GM12875 (cell line): ENCODE measurements around the gene PPARGC1A.

ENCODE experiments used
- H3K4me3 ChIP-seq: one replicate; pipeline ENCODE4 v1.5.1; 2011; ENCODE audit warnings: low read depth, low read length, control low read depth
- TF ChIP-seq, protein P1 (sequence below): IDR thresholded peaks from 2 replicates; pipeline ENCODE4 v1.5.1; 2011; ENCODE audit warnings: low read depth, mild to moderate bottlenecking, control low read depth, inconsistent platforms, low read length, moderate library complexity, borderline replicate concordance; ENCODE audit not compliant: insufficient read depth

PPARGC1A gene

DNA sequence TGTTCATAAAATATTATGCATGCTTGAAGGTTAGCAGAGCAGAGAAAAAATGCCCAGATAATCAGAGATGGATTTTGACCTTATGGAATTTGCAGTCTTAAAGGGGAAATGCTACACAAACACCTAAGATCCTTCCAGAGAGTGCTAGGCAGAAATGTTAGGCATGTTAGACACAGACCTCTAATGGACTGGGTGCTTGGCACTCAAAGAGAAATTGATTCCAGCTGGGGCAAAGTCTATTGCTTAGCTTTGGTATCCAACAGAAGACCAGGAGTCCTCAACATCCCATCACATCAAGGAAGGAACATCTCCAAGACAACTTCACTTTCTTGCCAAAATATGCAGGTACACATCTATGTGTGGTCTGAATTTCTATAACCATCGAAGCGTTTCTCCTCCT is 32.2 kb upstream of the PPARGC1A start:
- TF ChIP-seq, protein P1, sequence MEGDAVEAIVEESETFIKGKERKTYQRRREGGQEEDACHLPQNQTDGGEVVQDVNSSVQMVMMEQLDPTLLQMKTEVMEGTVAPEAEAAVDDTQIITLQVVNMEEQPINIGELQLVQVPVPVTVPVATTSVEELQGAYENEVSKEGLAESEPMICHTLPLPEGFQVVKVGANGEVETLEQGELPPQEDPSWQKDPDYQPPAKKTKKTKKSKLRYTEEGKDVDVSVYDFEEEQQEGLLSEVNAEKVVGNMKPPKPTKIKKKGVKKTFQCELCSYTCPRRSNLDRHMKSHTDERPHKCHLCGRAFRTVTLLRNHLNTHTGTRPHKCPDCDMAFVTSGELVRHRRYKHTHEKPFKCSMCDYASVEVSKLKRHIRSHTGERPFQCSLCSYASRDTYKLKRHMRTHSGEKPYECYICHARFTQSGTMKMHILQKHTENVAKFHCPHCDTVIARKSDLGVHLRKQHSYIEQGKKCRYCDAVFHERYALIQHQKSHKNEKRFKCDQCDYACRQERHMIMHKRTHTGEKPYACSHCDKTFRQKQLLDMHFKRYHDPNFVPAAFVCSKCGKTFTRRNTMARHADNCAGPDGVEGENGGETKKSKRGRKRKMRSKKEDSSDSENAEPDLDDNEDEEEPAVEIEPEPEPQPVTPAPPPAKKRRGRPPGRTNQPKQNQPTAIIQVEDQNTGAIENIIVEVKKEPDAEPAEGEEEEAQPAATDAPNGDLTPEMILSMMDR, result no peak
- no peak overlapping the region for H3K4me3 ChIP-seq

DNA sequence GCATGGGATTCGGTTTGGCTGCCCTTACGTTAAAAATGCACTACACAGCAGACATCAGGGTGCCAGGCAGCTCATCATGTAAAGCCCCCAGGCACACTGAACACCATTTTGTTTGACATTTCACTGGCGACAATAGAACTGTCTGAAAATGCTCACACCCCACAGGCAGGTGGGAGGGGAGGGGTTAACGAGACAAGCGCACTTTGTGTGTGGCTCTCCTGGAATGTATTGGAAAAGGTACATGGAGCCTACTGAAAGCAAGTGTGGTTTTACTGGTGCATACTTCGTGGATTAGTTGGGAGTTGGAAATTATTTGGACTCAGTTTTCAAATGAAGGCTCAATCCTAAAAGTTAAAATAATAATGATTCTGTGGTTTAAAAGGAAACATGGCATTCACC is 31.6 kb upstream of the PPARGC1A start:
- no peak overlapping the region for H3K4me3 ChIP-seq
- TF ChIP-seq, protein P1, result no peak

DNA sequence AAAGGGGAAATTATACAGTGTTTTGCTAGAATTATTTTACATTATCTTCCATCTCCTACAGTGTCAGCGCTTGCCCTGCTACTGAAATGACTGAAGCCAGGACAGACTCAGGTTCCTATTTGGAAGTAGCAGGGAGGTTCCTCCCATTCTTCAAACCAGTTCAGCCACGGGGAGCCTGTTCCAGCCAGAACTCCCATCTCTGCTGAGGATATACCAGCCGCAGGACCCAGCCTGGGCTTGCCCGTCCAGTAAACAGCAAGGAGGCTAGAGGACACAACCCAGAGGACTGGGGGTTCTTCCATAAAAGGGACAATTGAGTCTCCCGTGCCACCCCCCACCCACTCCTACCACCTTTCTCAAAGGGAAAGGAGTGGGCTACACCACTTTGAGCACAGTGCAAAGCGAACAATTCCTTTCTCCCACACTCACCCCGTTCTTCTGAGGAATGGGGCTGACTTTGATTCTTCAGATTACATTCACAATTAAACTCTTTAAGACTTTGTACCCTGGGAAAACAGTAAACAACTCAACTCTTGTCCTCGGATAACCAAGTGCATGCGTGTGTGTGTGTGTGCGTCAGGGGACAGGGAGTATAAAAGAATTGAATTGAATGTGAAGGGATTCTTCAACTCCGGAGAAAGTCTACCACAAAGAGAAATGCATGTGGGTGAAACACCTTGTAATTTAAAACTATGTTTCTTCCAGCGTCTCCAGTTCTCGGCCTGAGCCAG is 31.0 kb upstream of the PPARGC1A start:
- H3K4me3 ChIP-seq, result no peak overlapping the region
- TF ChIP-seq, protein P1, result no peak

DNA sequence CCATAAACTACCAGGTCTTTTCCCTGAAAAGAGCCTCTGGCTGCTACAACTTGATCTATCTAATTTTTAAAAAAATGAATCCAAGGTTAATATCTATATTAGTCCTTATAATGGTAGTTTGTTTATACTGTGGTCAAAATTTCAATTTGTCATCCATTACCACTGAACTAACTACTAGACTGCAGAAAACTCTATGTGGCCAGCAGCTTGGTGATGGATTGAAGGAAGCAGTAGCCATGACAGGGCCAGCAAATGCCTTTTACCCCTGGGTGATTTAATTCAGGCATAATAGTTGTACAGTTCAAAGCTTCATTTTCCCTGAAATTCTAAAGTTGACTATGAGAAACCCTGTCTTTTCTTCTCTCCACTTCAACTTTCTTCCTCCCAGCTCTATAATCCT is 30.4 kb upstream of the PPARGC1A start:
- no peak overlapping the region for H3K4me3 ChIP-seq
- TF ChIP-seq, protein P1, result no peak

DNA sequence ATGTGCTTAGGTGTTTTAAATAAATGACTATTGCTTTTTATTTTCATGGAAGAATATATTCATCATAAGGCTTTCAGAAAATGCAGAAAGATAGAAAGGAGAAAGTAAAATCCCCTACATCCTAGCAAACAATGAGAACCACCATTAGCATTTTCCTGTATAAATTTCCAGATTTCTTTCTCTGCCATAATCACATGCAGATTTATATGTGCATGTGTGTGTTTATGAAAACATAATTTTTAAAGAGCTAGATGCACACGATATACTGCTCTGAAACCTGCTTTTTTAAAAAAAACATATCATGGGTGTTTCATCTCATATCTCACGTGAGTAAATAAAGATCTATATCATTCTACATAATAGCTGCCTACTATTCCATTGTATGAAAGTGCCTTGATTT is 26.4 kb upstream of the PPARGC1A start:
- TF ChIP-seq, protein P1, result no peak
- H3K4me3 ChIP-seq, result no peak overlapping the region

DNA sequence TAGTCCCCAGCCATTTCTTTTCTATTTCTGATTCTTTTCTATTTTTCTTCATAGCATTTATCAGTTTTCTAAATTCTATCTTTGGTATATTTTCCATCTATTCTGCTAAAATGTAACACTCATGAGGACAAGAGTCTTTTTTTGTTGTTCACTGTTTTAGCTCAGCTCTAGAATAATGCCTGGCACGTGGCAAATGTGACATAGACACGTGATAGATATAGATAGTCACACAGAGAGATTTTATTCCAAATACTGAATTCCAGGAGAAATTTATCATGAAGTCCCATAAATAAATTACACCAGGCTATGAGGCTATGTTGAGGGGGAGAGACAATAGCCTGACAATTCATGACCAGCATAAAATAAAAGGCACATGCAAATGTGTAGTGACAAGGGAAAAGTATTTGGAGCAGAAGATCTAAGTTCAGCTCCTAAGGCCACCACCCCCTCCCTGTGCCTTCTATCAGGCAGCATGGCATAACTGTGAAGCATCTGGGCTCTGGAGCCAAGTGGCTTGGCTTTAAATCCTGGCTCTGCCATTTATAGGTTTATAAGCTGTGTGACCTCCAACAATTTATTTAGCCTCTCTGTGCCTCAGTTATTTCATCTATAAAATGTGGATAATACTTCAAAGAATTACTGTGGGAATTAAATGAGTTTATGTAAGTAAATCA is 25.7 kb upstream of the PPARGC1A start:
- TF ChIP-seq, protein P1, result no peak
- no peak overlapping the region for H3K4me3 ChIP-seq
